GM12875 (cell line): ENCODE results near the gene OBSCN.
"Not testable (repeated sequence)": the region's sequence is repeated elsewhere in the genome, so short reads cannot be mapped to it uniquely, and the experiment has no call there.

Experiments used
- H3K4me3 ChIP-seq: one replicate; pipeline ENCODE4 v1.5.1; 2011; ENCODE audit warnings: low read depth, low read length, control low read depth
- TF ChIP-seq, protein P1 (sequence below): IDR thresholded peaks from 2 replicates; pipeline ENCODE4 v1.5.1; 2011; ENCODE audit warnings: low read depth, mild to moderate bottlenecking, control low read depth, inconsistent platforms, low read length, moderate library complexity, borderline replicate concordance; ENCODE audit not compliant: insufficient read depth

The OBSCN gene

DNA sequence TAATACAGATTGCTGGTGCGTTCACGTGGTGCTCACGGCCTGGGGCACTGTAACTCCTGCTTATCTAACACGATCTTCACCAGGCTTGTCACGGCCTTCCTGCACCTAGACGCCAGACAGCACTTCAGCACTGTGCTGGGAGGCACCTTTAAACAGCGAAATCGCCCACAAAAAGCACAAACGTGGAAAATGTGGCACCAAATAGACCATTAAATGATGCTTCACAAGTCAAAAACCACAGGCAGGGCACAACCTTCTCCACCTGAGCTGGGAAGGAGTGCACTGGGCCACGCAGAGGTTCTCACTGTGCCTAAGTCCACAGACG, 22.2 kb upstream of the OBSCN start:
- H3K4me3 ChIP-seq = no peak overlapping the region
- TF ChIP-seq, protein P1, sequence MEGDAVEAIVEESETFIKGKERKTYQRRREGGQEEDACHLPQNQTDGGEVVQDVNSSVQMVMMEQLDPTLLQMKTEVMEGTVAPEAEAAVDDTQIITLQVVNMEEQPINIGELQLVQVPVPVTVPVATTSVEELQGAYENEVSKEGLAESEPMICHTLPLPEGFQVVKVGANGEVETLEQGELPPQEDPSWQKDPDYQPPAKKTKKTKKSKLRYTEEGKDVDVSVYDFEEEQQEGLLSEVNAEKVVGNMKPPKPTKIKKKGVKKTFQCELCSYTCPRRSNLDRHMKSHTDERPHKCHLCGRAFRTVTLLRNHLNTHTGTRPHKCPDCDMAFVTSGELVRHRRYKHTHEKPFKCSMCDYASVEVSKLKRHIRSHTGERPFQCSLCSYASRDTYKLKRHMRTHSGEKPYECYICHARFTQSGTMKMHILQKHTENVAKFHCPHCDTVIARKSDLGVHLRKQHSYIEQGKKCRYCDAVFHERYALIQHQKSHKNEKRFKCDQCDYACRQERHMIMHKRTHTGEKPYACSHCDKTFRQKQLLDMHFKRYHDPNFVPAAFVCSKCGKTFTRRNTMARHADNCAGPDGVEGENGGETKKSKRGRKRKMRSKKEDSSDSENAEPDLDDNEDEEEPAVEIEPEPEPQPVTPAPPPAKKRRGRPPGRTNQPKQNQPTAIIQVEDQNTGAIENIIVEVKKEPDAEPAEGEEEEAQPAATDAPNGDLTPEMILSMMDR = no peak

DNA sequence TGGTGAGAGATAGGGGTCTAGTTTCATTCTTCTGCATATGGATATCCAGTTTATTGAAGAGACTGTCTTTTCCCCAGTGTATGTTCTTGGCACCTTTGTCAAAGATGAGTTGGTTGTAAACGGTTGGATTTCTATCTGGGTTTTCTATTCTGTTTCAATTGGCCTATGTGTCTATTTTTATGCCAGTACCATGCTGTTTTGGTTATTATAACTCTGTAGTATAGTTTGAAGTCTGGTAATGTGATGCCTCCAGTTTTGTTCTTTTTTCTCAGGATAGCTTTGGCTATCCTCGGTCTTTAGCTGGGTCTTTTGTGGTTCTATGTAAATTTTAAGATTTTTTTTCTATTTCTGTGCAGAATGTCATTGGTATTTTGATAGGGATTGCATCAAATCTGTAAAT, 19.6 kb upstream of the OBSCN start:
- H3K4me3 ChIP-seq = not testable (repeated sequence)

DNA sequence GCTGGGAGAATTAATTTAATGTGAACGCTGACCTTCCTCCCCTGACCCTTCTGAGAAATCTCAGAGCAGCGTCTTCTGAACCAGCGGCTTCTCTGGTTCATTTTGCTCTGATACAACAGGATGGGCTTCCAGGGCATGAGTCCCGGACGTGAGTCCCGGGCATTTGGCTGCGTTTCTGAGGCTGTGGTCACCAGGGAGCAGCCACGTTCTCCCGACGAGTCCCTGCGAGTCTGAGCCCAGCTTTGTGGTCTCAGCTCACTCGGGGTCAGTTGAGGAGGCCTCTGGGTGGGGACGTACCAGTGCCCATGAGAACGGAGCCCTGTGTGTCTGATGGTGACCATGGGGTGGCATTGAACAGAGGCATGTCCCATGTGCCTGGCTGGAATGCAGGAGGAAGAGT, 17.7 kb upstream of the OBSCN start:
- no peak overlapping the region for H3K4me3 ChIP-seq
- TF ChIP-seq, protein P1 = no peak

DNA sequence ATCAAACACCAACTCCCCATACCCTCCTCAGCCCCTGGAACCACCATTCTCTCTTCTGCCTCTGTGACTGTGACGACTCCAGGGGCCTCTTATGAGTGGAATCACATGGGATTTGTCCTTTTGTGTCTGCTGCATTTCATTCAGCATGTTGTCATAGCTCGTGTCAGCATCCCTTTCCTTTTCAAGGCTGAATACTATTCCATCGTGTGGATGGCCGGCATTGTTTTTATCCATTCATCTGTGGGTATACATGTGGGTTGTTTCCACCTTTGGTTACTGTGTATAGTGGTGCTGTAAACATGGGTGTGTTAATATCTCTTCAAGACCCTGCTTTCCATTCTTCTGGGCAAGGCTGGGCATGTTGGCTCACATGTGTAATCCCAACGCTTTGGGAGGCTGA, 17.1 kb upstream of the OBSCN start:
- TF ChIP-seq, protein P1 = no peak
- no peak overlapping the region for H3K4me3 ChIP-seq

DNA sequence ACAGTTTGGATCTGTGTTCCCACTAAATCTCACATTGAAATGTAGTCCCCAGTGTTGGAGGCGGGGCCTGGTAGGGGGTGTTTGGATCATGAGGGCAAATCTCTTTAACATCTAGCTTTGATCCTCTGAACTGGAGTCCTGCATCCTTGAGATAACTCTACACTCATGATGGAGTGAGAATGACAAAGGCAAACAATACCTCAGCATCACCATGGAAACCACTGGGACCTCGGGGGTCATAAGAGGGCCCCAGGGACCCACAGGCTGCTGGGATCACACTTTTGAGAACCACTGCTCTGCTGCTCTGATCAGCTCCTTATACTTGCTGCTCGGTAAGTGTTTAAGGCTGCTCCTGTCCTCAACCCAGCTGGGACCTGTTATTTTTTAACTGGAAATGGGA, 13.4 kb upstream of the OBSCN start:
- no peak overlapping the region for H3K4me3 ChIP-seq
- TF ChIP-seq, protein P1 = no peak

DNA sequence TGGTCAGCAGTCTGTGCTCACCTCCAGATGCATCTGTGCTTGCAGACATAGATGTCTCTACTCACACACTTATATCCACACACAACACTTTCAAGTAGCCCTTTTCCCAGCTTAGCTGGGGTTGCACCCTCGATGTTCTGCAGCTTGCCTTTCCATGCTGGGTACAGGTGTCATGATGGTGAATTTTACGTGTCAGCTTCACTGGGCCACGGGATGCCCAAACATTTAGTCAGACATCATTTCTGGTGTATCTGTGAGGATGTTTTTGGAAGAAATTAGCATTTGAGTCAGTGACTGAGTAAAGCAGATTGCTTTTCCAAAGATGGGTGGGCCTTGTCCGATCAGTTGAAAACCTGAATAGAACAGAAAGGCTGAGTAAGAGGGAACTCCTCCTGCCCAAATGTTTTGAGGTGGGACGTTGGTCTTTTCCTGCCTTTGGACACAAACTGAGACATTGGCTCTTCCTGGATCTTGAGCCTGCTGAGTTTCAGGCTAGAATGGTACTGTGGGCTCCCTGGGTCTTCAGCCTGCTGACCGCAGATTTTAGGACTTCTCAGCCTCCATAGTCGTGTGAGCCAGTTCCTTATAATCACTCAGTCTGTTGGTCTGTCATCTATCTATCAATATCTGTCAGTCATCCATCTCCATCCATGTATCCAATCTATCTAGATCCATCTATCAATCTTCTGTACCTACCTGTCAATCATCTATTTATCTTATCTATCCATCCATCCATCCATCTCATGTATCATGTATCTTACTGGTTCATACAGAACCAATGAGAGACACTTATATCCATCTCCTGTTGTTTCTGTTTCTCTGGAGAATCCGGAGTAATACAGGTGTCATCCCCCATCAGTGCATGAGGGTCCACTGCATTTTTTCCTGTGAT, 12.7 kb upstream of the OBSCN start:
- TF ChIP-seq, protein P1 = no peak
- no peak overlapping the region for H3K4me3 ChIP-seq

DNA sequence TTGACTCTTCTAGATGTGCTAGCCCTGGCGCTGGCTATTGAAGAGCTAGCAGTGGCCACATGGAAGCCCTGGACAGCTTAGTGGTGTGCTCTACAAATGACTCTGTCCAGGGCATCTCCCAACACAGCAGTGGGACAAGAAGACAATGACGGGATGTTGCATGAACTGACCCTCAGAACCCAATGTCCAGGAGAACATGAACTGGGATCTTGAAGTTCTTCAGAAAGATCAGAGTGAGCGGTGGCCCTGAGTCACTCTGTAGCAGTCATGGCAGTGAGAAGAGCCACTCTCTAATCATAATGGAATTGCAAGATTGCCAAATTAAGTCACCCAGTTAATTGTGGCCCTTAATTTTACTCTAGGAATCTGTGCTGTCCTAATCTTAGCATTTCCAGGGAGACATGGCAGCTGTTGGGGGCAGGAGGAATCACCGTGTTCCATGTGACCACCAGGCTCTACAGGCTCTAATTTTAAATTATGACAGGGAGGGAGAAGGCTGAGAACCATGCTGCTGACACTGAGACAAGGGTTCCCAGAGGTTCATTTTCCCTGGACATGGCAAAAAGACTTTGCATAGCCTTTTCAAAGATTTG, 10.2 kb upstream of the OBSCN start:
- TF ChIP-seq, protein P1 = no peak
- no peak overlapping the region for H3K4me3 ChIP-seq
